Adrenal gland (tissue), 5 donors: ENCODE results near the gene ST8SIA3.
"Not testable (repeated sequence)": the region's sequence is repeated elsewhere in the genome, so short reads cannot be mapped to it uniquely, and the experiment has no call there.

Source experiments
- CTCF ChIP-seq, 6 experiments: fragments of 450-650 bp in 4 of 6; fragments of 200-600 bp in 2 of 6; sonication (generic) in 1 of 6; IDR thresholded peaks; 1 replicate in 5 of 6; 2 replicates in 1 of 6; pipeline versions ENCODE4 v1.5.1 to v1.8.0; 2016 to 2021; ENCODE audit warnings: antibody characterized with exemption in 6 of 6, mild to moderate bottlenecking in 2 of 6, moderate library complexity in 1 of 6
- POLR2A ChIP-seq, 2 donors: fragments of 450-650 bp; IDR thresholded peaks; one replicate each; pipeline ENCODE4 v1.6.1; 2017; ENCODE audit warnings: antibody characterized with exemption in 2 of 2, mild to moderate bottlenecking in 2 of 2, moderate library complexity in 1 of 2
- donor health status: DM: no; HTN: no; CAD: no.

DNA sequence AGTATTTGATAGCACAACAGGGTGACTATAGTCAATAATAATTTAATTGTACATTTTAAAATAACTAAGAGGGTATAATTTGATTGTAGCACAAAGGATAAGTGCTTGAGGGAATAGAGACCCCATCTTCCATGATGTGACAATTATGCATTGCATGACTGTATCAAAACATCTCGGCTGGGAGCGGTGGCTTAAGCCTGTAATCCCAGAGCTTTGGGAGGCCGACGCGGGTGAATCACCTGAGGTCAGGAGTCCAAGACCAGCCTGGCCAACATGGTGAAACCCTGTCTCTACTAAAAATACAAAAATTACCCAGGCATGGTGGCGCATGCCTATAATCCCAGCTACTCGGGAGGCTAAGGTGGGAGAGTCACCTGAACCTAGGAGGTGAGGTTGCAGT lies 44.5 kb downstream of the ST8SIA3 start:
- TF ChIP-seq CTCF, POLR2A (IDR thresholded peaks at IDR 0.05): not testable (repeated sequence)
